HG02970 (cell line): ENCODE data around the gene INO80.

ENCODE experiments used
- ATAC-seq: cut with Tn5 transposase; IDR thresholded peaks from one replicate; pipeline ENCODE4 v1.9.1; 2021; ENCODE audit warnings: mild to moderate bottlenecking, moderate library complexity, moderate number of reproducible peaks; ENCODE audit not compliant: unreplicated experiment, low FRiP score

Gene INO80

DNA sequence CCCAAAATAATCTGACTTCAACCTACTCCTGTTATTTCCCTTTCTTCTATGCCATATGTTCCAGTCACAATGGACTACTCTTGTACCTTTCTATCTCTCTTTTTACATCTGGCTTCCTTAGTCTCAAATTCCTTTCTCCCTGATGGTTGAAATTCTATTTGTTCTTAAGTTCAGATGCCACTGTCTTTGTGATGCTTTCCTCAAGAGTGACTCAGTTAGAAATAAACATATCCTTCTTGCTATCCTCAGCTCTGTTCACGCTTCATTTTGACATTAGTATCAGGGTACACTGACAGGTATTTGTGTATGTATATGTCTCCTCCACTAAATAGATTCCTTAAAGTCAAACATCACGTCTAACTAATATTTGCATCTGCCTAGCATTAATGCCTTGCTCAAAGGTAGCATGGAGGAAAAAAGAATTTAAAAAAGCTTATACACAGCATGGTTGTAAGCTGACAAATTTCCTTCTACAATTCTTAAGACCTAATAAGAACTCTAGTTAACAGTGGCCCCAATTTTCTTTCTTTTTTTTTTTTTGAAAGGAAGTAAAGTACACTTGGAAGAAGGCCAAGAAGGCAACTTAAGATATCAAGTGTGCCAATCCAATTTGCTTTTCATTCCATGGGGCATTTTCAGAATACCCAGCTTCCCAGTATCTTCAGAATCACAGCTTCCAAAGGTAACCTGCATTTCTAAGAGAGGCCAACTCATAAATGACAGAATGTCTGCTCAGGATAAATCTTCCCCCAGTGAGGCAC is 104.8 kb downstream of the INO80 start:
- ATAC-seq: no peak

DNA sequence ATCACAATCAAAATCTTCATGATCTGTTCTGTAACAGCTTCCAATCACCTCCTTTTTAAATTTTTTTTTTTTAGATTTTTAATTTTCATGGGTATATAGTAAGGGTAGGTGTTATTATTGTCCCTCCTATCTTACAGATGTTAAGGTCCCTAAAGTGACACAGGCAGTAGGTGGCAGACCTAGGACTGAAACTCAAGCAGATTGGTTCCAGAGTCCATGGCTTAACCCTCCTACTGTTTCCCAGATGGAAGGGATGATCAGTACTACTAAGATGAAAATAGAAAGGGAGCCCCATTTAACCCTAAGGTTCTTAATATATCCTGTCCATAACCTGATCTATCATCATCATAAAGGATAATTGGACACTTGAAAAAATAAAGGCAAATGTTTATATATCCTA is 105.7 kb downstream of the INO80 start:
- no peak for ATAC-seq

DNA sequence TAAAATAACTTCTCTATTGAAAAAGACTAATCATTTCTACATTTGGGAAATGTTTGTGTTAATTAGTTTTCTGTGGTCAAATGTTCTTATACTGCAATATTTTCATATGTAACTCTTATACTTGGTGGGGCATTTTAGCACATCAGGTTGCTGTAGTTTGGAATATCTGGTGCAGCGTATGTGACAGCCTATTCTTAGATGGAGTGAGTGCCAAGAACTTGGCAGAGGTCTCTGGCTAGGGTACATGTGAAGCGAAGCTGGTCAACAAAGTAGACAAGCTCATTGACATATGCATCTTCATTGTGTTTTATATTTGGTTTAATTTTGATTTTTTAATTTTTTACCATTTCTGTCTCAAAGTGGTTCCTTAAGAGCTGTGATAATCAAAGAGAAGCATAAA is 109.6 kb downstream of the INO80 start:
- ATAC-seq: no peak

DNA sequence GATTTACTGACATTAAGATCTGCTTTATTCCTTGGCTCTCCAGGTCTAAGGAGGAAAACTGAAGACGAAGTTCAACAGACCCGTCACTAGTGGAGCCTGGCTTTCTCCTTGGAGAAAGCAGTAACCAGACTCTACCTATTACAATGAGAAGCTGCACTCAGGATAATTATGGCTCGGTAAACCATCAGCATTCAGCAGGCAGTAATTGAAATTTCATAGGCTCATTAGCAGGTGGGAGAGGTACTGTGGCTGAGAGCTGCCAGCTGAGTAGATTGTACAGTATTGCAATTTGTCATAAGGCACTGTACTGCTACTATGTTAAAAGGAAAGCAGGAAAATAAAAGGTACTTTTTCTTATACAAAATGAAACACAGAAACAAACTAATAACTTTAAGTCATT is 111.6 kb downstream of the INO80 start:
- no peak for ATAC-seq

DNA sequence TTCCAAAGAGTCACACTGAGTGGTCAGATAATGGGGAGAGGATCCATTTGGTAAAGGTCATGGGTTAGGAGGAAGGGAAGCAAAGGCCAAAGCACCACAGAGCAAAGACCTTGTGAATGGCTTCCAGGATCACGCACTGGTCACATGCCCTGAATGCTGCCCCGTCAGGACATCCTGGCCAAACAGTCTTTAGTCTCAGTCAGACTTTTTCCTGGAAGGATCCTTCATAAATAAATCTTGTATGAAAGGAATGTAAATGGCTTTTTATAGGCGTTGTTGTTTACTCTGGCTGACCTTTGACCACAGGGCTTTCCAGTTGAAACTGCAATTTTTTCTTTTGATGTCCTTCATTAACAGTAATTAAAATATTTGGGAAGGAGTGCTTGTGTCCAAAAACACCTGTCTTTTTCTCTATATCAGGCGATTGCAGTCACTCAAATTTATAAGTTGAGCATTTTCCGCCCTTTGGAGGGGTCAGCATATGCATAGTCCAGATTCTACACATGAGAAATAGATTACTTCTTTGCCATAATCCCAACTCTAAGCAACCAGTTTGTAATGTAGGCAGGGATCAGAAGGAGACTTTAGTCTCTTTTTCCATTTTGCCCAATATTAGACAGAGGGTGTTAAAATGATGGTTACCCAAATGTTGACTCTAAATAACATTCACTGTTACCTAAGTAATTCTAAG is 114.4 kb downstream of the INO80 start:
- ATAC-seq: no peak

DNA sequence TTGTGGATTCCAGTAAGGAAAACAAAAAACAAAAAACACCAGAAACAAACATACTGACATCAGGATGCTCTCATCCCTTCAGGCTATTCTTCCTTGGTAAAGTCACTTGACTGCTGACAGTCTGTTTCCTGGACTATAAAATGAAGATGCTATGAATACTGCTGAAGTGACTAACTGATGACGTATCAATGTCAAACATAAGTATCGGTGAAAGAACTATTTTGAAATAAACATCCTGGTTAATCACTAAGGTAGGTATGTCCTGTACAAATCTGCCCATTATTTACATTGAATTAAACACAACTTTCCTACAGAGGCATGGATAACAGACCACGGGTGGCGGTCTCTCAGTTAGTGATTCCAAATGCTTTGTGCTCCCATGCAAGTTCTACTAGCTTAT is 116.9 kb downstream of the INO80 start:
- no peak for ATAC-seq

DNA sequence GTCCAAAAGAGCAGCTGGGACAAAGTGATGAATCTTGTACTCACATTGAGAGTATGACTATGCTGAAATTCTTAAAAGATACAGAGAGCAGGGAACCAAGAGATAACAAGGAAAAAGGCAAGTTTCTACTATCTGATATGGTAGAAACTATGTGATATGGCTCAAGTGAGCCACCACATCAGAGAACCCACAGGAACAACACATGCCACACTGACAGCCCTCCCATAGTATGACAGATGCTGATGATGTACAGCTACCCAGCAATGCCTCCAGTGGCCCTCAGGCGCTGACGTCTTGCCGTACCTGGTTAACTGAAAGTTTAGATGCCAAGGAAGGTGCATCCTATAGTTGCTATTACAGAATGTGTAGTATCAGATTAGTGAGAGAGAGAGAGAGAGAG is 120.4 kb downstream of the INO80 start:
- no peak for ATAC-seq

DNA sequence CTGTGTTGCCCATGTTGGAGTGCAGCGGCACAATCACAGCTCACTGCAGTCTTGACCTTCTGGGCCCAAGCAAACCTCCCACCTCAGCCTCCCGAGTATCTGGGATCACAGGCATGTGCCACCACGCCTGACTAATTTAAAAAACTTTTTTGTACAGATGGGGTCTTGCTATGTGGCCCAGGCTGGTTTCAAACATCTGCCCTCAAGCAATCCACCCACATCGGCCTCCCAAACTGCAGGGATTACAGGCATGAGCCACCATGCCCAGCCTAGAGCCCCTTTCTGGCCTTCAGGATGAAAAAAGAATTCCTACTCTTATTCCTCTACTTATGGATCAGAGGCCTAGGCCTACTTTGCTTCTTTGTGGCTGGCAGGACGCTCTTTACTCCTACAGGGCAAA is 123.3 kb downstream of the INO80 start:
- no peak for ATAC-seq

DNA sequence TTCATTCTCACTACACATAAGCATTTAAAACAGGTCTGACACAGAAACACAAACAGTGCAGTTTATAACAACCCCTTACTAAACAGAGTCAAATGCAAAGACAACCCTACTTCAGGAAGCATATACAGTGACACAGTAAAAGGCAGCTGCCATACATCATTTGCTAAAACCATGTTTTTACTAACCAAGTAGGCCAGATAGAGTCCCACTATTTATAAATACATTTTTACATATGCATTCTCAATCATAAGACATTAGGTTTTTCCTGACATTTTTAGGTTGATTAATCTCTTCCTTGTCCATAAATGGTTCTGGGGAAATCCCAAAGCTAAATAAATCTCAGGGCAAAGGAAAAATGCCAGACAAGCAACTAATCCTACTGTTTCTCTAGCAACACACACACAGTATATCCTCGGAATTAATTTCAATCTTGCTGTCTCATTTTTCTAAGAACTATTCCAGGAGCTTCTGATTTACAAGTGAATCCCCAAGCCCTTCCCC is 123.8 kb downstream of the INO80 start:
- no peak for ATAC-seq

DNA sequence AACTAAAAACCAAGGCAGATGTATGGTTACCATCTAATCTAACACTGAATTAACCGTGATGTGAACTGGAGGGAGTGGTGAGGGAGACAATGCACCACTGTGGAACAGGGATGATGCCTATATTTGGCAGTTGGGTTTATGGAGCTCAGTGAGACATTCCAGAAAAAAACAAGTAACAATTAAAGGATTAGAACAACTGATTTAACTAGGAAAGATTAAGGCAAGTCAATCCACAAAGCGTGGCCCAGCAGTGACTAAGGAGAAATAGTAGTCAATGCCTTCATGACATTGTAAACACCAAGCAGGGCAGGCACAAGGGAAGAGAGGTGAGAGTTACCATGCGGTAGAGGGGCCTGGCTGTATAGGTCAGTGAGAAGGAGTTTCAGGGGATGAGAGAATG is 124.7 kb downstream of the INO80 start:
- no peak for ATAC-seq

DNA sequence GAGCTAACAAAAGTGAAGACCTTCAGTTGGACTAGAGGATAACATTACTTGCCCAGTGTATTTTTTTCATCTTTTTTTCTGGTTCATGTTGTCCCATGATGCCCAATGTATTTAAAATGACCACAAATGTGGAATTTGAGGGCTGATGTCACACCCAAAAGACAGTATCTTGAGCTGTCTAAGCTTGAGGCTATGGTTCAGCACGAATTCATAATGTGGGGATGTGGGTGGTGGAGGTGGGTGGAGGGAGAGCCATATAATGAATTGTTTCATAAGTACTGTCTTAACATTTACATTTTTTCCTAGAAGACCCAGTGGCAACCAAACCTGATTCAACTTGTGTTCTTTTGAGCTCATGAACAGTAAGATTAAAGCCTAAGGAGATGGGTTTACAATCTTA is 125.3 kb downstream of the INO80 start:
- no peak for ATAC-seq

DNA sequence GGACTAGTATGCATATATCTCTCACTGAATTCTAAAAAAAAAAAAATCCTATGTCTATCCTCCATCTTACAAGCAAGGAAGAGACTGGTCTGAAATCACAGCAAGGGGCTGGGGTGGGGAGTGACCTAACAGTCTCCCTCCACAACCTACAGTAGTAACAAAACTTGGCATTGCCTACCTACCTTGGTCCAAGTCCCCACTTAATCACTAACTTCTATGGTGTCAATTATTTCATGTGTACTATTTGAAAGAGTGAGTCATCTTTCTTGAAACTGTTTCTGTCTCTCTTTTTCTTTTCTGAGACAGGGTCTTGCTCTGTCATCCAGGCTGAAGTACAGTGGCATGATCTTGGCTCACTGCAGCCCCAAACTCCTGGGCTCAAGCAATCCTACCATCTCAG is 126.0 kb downstream of the INO80 start:
- ATAC-seq: no peak

DNA sequence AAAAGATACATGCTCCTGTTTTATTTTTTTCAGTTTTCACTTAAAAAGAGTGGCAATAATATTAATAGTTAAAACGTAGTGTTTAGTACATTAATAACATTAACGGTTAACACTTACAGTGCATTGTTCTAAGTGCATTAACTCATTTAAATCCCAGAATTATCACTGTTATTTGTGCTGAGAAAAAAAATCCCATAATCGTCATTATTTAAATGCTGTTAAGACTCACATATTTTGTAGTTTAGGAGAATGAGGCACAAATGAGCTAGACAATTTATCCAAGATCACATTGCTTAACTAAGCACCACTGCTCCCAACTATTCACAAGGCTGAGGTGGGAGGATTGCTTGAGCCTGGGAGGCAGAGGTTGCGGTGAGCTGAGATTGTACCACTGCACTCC is 127.9 kb downstream of the INO80 start:
- no peak for ATAC-seq

DNA sequence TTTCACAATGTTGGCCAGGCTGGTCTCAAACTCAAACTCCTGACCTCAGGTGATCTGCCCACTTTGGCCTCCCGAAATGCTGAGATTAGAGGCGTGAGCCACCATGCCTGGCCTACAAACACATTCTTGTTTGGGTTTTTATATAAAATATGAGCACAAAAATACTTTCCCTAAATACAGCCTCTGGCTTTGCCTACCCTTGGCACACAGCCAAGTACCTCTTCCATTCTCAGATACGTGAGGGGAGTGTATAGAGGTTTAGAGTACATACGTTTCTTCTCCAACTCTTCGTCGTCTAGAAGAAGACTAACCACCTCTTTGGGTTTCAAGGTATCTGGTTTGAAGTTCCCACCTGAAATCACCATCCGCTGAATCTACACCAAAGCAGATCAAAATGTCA is 129.3 kb downstream of the INO80 start:
- ATAC-seq: no peak

DNA sequence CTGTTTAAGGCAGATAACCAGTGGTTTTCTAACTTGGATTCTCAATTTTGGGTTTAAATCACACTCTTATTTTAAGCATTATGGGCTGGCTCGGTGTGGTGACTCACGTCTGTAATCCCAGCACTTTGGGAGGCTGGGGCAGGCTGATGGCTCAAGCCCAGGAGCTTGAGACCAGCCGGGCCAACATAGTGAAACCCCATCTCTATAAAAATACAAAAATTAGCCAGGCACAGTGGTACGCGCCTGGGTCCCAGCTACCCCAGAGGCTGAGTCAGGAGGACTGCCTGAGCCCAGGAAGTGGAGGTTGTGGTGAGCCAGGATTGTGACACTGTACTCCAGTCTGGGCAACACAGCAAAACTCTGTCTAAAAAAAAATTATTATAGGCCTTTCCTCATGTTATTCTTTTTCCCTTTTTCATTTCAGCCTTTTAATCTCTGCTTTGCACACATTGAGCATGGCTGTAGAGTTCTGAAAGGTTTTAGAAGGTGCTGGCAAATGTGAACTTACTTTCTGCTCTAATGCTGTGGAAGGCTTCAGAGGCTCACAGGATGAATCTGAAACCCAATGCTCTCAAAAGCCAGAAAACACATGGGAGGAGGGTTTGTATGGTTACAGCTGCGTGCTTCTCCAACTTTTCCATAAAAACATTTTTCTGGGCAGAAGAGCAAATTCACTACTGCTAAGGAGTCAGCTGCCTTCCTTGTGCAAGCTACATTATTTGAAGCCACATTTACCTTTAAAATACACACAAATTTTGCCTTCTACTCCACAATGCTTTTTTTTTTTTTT is 130.3 kb downstream of the INO80 start:
- ATAC-seq: no peak

DNA sequence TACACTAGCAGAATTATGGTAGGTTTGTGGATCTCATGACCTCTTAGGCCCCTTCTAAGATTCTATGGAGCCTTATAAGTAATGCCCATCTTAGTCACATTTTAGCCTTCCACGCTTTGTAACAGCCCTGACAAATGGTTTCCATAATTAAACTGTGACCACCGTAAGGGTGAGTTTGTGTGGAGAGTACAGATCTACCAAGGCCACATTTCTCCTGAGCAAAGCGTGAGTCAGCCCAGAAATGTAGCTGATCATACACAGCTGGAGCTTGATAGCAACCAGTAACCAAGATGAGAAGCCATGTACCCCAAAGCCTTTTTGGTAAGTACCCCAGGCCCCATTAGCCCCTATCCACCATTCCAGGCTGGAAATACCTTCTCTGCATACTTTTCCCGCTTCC is 131.1 kb downstream of the INO80 start:
- no peak for ATAC-seq

DNA sequence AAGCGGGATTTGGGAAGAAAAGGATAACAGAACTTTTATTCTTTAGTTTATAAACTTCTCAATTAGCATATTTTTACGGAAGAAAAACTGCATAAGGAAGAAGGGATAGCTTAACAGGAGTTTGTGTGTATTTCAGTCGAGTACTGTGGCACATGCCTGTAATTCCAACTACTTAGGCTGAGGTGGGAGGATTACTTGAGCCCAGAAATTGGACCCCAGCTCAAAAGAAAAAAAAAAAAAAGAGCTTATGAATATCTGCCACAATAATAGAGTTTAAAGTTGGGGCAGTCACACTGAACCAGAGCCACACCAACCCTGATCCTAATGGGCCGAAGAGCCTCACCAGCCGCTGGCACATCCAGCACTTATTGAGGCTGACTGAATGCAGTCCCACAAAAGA is 131.7 kb downstream of the INO80 start:
- no peak for ATAC-seq

DNA sequence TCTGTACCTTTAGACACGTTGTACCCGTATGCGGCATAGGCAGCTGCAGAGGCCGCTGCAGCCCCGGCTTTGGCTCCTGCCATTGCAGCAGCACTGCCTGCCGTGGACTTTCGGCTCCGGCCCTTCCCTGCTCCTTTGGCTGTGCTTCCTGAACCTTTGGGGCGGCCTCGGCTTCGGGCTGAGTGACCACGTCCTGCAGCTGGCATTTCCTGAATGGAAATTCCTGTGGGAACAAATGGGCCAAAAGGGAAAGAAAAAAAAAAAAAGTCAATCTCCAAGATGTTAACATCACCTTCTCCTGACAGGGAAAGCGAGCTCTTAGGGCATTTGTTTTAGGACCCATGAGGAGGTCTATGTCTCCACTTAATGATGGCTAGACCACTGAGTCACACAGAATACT is 133.2 kb downstream of the INO80 start:
- no peak for ATAC-seq

DNA sequence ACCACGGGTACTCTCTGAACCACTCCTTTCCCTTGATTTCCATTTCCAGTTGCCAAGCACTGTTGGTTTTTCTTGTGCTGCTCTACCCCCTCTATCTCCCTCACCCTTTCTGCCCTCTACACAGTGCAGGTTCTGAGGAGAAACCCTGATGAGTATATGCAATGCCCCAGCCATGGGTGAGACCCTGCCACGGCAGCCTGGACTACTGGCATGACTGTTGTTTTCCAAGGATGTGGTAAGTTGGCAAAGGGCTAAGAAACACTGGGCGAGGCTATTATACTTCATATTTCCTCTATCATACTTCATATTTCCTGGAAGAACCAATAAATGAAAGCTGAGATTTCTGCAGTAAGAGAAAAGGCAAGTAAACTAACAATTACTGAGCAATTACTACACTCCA is 134.9 kb downstream of the INO80 start:
- no peak for ATAC-seq

DNA sequence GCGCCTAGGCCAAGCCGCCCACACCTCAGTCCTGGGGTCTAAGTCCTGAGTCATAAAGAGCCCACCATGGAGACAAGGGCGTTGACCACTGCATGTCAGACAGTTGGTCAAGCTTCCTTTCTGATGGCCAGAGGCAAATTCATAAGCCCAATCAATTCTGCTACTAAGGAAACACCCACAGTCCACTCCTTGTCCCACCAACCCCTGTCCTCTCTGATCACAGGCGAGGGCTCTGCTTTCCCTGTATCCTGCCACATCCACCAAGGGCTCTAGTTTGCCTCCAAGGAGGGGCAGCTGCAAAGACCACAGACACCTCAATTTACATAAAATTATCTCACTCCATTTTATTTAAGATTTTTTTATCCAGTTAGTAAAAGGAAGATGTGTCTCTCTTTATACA is 137.5 kb downstream of the INO80 start:
- no peak for ATAC-seq

DNA sequence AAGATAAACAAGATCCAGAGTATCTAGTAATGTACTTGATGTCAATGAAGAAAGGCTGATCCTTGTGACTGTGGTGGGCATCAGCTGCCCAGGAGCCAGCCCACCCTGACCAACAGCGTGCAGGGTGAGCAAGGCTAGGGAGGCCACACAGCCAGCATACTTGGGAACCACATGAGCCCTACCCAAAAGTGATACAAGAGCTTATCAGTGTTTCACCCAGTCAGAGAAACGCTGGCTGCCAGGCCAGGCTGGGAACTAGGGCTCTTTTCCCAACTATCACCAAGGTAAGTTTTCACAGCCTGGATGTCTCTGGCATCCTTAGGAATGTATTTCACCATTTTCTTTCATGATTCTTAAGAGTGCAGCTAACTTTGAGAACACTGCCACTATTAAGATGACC is 137.9 kb downstream of the INO80 start:
- no peak for ATAC-seq
